ENCODE data around the gene EDC4.

DNA sequence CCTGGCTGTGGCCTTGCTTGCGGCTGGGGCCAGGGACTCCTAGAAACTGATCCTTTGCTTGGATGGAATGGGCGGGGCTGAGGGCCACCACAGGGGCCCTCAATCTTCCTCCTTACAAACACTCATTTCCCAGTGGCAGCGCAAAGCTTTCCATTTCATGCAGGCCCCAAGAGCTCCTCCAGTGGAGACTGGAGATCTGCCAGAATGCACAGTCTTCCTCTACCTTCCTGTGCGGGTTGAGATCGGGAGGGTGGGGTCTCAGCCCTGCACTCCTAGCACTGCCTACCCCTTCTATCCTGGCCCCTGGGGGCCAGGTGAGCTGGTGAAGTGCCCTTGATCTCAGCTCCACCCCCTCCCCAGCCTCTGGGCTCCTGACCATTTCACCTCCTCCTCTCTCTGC lies 13.5 kb downstream of the EDC4 start:
- TF ChIP-seq CTCF (conservative IDR thresholded peaks at IDR 0.05; ENCODE audit: low read length), result no peak
- TF ChIP-seq EZH2phosphoT487 (IDR thresholded peaks at IDR 0.05; ENCODE audit: borderline replicate concordance, low read depth, low read length), result no peak

All from OCI-LY7 (cell line).